Osteocyte (in vitro differentiated cells): Measurements from ENCODE around the gene SCO2. TPM values are rescaled to one million over a fixed set of nuclear protein-coding genes. Genes with fewer than 3 reads are reported as not detected.

Experiments
- DNase-seq: peaks from one replicate; pipeline ENCODE4 v3.0.0; 2021; ENCODE audit warnings: mixed read lengths; ENCODE audit not compliant: unreplicated experiment; ENCODE audit errors: extremely low spot score
- H3K27ac Mint-ChIP-seq: one replicate; pipeline ENCODE4 v1.8.0; 2021; ENCODE audit warnings: mild to moderate bottlenecking, mixed read lengths; ENCODE audit not compliant: unreplicated experiment
- H3K27me3 Mint-ChIP-seq: one replicate; pipeline ENCODE4 v1.8.0; 2021; ENCODE audit warnings: mixed read lengths; ENCODE audit not compliant: unreplicated experiment
- H3K36me3 Mint-ChIP-seq: one replicate; pipeline ENCODE4 v1.8.0; 2021; ENCODE audit warnings: mixed read lengths; ENCODE audit not compliant: unreplicated experiment
- H3K4me1 Mint-ChIP-seq: one replicate; pipeline ENCODE4 v1.8.0; 2021; ENCODE audit warnings: mixed read lengths; ENCODE audit not compliant: unreplicated experiment
- H3K4me3 Mint-ChIP-seq: one replicate; pipeline ENCODE4 v1.8.0; 2021; ENCODE audit warnings: mild to moderate bottlenecking, moderate library complexity, mixed read lengths; ENCODE audit not compliant: unreplicated experiment
- H3K9me3 Mint-ChIP-seq: one replicate; pipeline ENCODE4 v1.8.0; 2021; ENCODE audit warnings: mixed read lengths; ENCODE audit not compliant: unreplicated experiment
- total RNA-seq: library from RNA; stranded (reverse); gene quantifications from 2 replicates; pipeline ENCODE4 v1.2.1, GENCODE V29; 2021
- TF ChIP-seq, protein P1 (sequence below): fragments of 200-600 bp; sonication (generic); IDR thresholded peaks from 2 replicates; pipeline ENCODE4 v1.5.0; 2021; ENCODE audit warnings: antibody characterized with exemption, mild to moderate bottlenecking, moderate library complexity

The SCO2 gene
- total RNA-seq, 1 donor from 2014 or later: not detected

DNA sequence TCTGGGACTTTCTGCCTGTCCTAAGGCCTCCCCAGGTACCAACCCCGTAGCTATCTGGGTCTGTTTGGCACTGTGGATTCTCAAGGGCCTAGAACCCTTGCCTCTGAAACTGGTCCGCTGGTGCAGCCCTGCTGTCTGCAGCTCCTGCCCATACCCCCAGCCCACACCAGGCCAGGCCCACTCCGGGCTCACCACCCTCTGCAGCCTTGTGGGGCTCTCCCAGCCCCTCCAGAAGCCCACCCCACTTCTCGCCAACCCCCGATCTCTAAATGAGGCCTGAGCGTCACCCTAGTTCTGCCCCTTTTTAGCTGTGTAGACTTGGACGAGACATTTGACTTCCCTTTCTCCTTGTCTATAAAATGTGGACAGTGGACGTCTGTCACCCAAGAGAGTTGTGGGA is 25.0 kb upstream of the SCO2 start:
- DNase-seq: no peak
- H3K4me3 Mint-ChIP-seq: no peak overlapping the region
- TF ChIP-seq, protein P1, sequence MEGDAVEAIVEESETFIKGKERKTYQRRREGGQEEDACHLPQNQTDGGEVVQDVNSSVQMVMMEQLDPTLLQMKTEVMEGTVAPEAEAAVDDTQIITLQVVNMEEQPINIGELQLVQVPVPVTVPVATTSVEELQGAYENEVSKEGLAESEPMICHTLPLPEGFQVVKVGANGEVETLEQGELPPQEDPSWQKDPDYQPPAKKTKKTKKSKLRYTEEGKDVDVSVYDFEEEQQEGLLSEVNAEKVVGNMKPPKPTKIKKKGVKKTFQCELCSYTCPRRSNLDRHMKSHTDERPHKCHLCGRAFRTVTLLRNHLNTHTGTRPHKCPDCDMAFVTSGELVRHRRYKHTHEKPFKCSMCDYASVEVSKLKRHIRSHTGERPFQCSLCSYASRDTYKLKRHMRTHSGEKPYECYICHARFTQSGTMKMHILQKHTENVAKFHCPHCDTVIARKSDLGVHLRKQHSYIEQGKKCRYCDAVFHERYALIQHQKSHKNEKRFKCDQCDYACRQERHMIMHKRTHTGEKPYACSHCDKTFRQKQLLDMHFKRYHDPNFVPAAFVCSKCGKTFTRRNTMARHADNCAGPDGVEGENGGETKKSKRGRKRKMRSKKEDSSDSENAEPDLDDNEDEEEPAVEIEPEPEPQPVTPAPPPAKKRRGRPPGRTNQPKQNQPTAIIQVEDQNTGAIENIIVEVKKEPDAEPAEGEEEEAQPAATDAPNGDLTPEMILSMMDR: no peak
- H3K36me3 Mint-ChIP-seq: no peaks in the 10 kb centered on the region
- no peaks in the 10 kb centered on the region for H3K4me1 Mint-ChIP-seq
- no peaks in the 10 kb centered on the region for H3K9me3 Mint-ChIP-seq
- no peak overlapping the region for H3K27ac Mint-ChIP-seq
- peaks cover 2% of the 10 kb centered on the region for H3K27me3 Mint-ChIP-seq

DNA sequence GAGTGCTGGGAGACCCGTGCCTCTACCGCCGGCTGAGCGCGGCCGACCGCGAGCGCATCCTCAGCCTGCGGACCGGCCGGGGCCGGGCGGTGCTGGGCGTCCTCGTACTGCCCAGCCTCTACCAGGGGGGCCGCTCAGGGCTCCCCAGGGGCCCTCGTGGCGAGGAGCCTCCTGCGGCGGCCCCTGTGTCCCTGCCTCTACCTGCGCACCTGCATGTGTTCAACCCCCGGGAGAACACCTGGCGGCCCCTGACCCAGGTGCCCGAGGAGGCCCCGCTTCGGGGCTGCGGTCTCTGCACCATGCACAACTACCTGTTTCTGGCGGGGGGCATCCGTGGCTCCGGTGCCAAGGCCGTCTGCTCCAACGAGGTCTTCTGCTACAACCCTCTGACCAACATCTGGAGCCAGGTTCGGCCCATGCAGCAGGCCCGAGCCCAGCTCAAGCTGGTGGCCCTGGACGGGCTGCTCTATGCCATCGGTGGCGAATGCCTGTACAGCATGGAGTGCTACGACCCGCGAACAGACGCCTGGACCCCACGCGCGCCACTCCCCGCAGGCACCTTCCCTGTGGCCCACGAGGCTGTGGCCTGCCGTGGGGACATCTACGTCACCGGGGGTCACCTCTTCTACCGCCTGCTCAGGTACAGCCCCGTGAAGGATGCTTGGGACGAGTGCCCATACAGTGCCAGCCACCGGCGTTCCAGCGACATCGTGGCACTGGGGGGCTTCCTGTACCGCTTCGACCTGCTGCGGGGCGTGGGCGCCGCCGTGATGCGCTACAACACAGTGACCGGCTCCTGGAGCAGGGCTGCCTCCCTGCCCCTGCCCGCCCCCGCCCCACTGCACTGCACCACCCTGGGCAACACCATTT is 23.8 kb upstream of the SCO2 start:
- Mint-ChIP-seq H3K27me3 (peaks cover 2% of the 10 kb centered on the region), H3K9me3 (no peaks in the 10 kb centered on the region), H3K36me3 (no peaks in the 10 kb centered on the region), H3K4me1 (no peaks in the 10 kb centered on the region), H3K27ac (no peak overlapping the region), H3K4me3 (no peak overlapping the region)
- TF ChIP-seq, protein P1: no peak
- no peak for DNase-seq

GRCh38 chr22:50548040-50548920 is 22.9 kb upstream of the SCO2 start:
- no peak overlapping the region for H3K27ac Mint-ChIP-seq

DNA sequence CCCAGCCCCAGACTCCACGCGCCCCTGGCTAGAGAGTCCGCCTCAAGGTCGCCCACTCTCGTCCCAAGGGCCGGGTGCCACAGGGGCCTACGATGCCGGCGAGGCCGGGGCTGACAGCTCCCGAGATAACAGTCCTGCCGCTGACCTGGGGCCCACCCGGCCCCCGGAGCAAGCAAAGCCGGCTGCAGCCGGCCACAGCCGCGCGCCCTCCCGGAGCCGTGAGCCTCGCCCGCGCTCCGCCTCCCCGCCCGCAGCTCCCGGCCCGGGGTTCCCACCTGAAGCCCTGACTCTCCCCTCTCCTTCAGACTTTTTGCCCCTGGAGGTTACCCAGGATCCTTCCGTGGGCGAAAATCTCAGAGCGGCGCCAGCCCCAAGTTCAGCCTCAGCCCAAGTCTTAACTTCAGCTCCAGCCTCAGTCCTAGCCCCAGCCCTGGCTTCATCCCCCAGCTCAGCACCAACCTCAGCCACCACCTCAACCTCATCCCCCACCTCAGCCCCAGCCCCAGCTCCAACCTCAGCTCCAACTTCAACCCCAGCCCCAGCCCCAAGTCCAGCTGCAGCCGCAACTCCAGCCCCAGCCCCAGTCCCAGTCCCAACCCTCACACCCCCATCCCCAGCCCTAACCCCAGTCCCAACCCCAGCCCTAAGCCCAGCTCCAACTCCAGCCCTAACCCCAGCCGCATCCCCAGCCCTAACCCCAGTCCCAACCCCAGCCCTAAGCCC is 22.0 kb upstream of the SCO2 start:
- no peak for DNase-seq
- H3K27ac Mint-ChIP-seq: no peak overlapping the region
- no peaks in the 10 kb centered on the region for H3K9me3 Mint-ChIP-seq

More at GRCh38 chr22:50548040-50548920, 22.9 kb upstream of the SCO2 start:
- Mint-ChIP-seq H3K4me1 (no peaks in the 10 kb centered on the region), H3K36me3 (no peaks in the 10 kb centered on the region), H3K9me3 (no peaks in the 10 kb centered on the region), H3K4me3 (no peak overlapping the region), H3K27me3 (peaks cover under 1% of the 10 kb centered on the region)
- peak; percentile 83 for DNase-seq
- TF ChIP-seq, protein P1: no peak

More for the DNA sequence above, 22.0 kb upstream of the SCO2 start:
- no peak overlapping the region for H3K4me3 Mint-ChIP-seq
- no peaks in the 10 kb centered on the region for H3K27me3 Mint-ChIP-seq
- no peaks in the 10 kb centered on the region for H3K36me3 Mint-ChIP-seq
- H3K4me1 Mint-ChIP-seq: no peaks in the 10 kb centered on the region
- TF ChIP-seq, protein P1: no peak
